Astrocyte of the cerebellum (primary cell): ENCODE results near the gene CEP164.

ENCODE experiments used
- DNase-seq: peaks from one replicate; pipeline ENCODE4 v3.0.0-alpha.2; 2011; ENCODE audit warnings: low read depth
- H3K4me3 ChIP-seq: 2 replicates; pipeline ENCODE4 v1.5.1; 2011; ENCODE audit warnings: mild to moderate bottlenecking, low read depth, low read length, moderate library complexity
- in situ Hi-C: cut with HindIII; loops from 2 replicates; pipeline ENCODE4 v1.10.0; 2017; ENCODE audit warnings: low sequenced_read_pairs
- TF ChIP-seq, protein P1 (sequence below): IDR thresholded peaks from 2 replicates; pipeline ENCODE4 v1.5.1; 2012; ENCODE audit warnings: low read length, low read depth, moderate library complexity, mild to moderate bottlenecking; ENCODE audit errors: missing control alignments

Gene CEP164

DNA sequence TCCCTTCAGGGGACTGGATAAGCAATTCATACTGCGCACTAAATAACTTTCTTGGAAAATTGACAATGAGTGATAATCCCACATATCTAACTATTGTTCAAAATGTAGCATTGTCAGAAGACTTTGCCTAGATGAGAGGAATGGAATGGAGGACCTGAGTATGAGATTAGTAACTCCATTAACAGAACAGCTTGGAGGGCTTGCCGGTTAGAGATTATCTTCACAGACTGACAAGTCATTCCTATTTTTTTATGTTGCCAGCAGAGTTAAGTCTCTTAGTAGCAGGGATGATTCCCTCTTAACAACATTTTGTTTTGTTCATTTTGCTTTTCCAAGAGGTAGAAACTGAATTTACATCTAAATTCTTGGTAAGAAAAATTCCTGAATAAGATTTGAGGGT, 43.6 kb upstream of the CEP164 start:
- no peak for DNase-seq
- no peak overlapping the region for H3K4me3 ChIP-seq
- in situ Hi-C loops, result no loop called here
- TF ChIP-seq, protein P1, sequence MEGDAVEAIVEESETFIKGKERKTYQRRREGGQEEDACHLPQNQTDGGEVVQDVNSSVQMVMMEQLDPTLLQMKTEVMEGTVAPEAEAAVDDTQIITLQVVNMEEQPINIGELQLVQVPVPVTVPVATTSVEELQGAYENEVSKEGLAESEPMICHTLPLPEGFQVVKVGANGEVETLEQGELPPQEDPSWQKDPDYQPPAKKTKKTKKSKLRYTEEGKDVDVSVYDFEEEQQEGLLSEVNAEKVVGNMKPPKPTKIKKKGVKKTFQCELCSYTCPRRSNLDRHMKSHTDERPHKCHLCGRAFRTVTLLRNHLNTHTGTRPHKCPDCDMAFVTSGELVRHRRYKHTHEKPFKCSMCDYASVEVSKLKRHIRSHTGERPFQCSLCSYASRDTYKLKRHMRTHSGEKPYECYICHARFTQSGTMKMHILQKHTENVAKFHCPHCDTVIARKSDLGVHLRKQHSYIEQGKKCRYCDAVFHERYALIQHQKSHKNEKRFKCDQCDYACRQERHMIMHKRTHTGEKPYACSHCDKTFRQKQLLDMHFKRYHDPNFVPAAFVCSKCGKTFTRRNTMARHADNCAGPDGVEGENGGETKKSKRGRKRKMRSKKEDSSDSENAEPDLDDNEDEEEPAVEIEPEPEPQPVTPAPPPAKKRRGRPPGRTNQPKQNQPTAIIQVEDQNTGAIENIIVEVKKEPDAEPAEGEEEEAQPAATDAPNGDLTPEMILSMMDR, result no peak

DNA sequence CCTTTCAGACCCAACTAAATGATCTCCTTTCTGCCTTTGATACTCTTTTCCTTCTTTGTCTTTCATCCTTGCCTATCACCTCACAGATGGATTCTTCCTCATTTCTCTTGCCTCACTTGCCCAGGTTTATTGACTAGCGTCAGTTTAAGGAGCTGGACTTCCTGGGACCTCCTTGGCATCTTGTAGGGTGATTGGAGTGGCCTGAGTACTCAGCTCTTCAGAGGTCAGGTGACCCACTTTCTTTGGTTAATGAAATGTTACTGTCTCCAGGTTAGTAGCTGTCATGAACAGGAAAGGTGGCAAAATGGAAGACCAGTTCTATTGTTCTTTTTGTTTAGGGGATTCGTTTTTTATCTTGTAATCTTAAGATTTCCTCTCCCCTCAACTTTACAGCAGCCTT, 41.1 kb upstream of the CEP164 start:
- no peak for DNase-seq
- TF ChIP-seq, protein P1, result no peak
- in situ Hi-C loops, result no loop called here
- H3K4me3 ChIP-seq, result no peak overlapping the region

DNA sequence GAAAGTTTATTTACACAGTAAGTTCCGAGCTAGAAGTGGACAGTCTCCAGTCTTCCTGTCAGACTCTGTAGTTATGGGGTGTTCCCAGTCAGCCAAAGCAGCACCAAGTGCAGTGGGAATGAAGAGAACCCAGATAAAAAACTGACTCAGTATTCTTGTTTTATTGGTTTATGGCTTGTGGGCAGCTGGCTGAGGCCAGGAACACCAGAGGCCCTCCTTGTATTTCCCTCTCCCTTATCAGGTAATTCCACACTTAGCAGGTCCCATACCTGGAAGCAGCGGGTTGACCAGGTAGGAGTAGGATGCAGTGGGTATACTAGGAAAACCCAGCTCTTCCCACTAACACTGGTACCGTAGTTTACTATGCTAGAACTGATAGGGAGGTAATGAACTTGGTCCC, 40.0 kb upstream of the CEP164 start:
- no peak overlapping the region for H3K4me3 ChIP-seq
- TF ChIP-seq, protein P1, result no peak
- no peak for DNase-seq
- in situ Hi-C loops, result no loop called here

DNA sequence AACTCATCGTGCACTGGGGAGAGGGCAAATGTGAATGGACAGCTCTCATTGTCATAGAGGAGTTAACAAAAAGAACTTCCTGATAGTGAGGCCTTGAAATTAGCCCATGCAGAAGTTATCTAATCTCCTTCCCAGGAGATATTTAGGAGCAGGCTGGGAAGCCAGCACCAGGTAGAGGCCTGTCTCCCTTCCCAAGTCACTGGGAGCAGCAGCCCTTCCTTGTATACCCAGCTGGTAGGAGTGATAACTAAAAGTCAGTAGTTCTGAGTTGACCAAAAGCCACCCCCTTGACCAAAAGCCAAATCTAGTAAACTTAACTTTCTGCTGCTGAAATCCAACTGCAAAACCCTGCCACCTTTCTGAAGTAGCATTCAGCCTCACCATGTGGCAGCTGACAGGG, 37.9 kb upstream of the CEP164 start:
- TF ChIP-seq, protein P1, result no peak
- in situ Hi-C loops, result no loop called here
- no peak for DNase-seq
- no peak overlapping the region for H3K4me3 ChIP-seq

DNA sequence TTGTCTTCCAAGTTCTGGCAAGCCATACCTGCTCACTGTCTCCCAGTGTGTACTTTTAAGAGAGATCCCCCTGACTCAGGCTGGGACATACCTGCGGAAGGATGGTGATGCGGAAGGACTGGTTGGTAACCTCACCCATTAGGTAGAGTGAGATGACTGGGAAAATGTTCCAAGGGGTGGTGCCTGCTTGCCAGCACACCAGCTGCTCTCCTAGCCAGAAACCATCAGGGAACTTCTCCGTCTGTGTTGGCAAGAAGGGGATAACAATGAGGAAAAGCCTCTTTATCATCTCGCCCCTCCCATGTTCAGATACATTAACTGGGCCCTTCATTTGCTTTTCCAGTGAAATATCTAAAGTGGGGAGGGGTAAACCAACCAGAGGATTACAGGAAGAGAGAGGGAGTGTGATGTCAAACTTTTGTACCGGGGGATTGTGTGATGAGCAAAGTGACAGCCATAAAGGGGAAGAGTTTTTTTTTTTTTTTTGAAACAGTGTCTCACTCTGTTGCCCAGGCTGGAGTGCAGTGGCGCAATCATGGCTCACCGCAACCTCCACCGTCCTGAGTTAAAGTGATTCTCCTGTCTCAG, 36.8 kb upstream of the CEP164 start, which contains the start of gene BACE1-AS:
Gene BACE1-AS, plus strand, starts transcription at position 538 of the 588 bp plus-strand sequence.
- H3K4me3 ChIP-seq, result no peak within 1 kb of the TSS
- no peak for DNase-seq
- in situ Hi-C loops, result no loop called here
- TF ChIP-seq, protein P1, result no peak

DNA sequence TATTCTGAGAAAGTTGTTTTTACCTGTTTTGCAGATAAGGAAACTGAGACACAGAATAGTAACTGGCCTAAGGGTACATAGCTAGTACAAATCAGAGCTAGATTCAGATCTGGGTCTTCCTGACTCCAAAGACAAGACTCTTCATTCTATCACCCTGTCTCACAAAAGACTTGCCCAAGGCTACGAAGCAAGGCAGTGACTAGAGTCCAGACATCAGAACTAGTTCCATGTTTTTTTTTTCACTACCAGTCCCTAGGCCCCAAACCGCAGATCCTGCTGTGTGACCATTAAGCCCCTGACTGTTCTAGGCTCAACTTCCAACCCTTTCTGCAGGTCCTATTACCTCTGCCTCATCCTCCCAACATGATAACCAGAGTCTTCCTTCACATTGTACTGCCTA, 35.0 kb upstream of the CEP164 start:
- no peak for DNase-seq
- TF ChIP-seq, protein P1, result no peak
- no peak overlapping the region for H3K4me3 ChIP-seq
- in situ Hi-C loops, result no loop called here
